GM19463 (cell line): ENCODE data around the gene ABCA1.
A peak's percentile ranks its signal among the peaks of the same experiment; 100 is the strongest.

Experiments
- ATAC-seq: cut with Tn5 transposase; IDR thresholded peaks from one replicate; pipeline ENCODE4 v1.9.1; 2021; ENCODE audit warnings: mild to moderate bottlenecking, moderate library complexity; ENCODE audit not compliant: unreplicated experiment

The ABCA1 gene

DNA sequence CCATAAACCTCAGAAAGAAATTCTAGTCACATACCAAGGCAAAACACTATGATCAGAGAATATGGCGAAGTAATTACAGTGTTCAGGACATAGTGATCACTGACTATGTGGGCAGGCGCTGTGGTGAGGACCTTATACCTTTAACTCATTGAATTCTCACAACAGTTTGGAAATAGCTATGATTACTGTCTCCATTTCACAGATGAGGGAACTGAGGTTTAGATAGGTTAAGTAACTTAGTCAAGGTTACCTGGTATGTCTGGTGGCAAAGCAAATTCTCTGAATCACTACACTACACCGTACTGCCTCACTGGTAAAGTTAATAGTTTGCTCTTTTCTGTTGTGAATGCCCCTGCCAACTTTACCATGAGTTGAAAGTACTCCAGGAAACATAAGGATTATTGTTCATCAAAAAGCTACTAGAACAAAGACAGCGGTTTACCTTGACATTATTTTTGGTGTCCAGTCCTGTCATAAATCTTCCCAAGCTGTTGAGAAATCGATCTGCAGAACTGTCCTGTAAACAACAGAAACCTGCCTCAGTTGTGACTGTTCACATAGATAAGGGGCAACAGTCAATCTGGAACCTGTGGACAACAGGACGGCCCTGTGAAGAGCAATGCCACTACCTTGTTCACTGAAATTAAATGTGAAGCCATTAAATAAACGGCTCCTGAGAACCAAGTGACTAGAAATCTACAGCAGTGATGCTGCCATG, 127.7 kb downstream of the ABCA1 start:
- ATAC-seq, result no peak

GRCh38 chr9:104798209-104798995, 129.6 kb downstream of the ABCA1 start:
- ATAC-seq, result no peak

GRCh38 chr9:104795857-104796256, 132.1 kb downstream of the ABCA1 start:
- no peak for ATAC-seq

DNA sequence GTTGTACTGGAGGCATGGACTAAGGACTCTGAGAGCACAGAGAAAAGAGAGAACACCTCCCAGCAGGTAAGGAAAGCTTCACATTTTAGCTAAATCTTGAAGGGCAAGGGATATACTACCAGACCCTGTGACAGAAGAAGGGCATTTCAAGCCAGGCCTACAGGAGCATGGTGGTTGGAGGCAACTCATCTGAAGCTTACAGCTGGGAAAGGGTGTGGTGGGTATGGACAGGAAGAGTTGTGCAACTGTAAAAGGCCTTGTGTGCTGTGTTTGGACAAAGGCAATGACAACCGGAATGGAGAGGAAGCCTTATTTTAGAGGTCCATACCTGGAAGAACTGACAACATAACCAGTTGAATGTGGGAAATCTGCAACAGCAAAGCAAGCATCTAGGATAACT, 132.9 kb downstream of the ABCA1 start:
- ATAC-seq, result no peak

GRCh38 chr9:104794070-104794469, 133.9 kb downstream of the ABCA1 start:
- ATAC-seq, result no peak

- no peak for ATAC-seq
Observed at GRCh38 chr9:104788251-104788650, 139.7 kb downstream of the ABCA1 start.

DNA sequence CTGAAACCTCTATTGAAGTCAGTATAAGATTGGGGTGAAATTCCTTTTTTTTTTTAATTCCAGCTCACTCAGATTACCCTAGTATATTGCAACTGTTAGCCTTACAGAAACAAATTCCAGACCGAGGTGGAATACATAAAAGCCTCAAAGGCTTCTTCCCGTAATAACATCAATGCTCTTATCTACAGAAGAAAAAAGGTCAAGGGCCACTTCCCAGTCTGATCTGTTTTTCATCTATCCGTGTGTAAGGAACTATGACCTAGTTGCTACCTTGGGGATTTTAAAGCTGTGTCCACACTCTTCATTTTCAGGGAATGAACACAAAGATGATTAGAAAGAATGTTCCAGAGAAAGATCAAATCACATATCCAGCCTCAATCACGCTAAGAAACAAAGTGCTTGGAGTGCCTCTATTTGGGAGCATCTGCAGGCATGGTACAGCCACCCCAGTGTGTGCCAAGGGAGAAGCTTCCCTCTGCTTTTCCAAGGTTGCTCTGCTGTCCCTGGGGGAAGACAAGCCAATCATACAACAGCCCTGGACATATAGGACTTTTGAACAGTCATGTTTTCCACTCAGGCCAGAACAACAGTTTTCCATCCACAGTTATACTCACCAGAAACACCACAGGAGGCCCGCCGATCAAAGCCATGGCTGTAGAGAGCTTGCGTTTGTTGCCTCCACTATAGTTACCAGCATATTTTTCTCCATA, 140.5 kb downstream of the ABCA1 start:
- no peak for ATAC-seq

DNA sequence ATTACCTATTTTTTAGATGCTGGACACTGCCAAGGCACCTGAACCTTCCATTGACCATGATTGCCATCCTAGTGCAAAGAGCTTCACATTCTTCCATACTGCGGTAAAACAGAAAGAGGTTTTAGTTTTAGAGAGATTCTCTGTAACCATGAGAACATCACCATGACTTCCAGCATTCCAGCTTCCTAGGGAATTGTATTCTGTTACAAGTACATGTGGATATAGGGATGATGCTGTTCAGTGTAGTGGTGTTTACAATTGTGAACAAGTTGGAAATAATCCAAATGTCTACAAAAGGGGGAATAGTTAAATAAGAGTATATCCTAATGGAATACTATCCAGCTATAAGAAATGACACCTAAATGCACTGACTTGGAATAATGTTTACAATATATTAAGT, 141.7 kb downstream of the ABCA1 start:
- ATAC-seq, result no peak

GRCh38 chr9:104784098-104784497, 143.9 kb downstream of the ABCA1 start:
- peak; percentile 79 for ATAC-seq

DNA sequence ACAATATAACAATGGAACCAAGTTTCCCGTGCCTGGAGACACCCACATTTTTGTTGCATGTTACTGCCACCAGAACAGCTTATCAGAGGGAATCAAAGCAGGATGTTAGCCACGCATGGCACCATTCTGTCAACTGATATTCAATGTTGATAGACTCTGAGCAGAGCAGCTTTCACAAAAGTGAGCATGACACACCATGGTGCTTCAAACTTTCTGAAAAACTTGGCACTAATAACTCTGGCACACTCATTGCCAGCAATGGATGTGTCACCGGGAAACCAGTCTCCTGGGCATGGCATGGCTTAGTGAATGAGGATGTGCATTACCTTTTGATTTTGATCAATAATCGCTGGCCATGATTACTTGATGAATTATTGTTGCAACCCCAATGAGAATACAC, 144.4 kb downstream of the ABCA1 start:
- no peak for ATAC-seq

GRCh38 chr9:104780796-104781395, 147.1 kb downstream of the ABCA1 start:
- ATAC-seq, result peak; percentile 33

GRCh38 chr9:104779946-104780535, 147.9 kb downstream of the ABCA1 start:
- no peak for ATAC-seq

DNA sequence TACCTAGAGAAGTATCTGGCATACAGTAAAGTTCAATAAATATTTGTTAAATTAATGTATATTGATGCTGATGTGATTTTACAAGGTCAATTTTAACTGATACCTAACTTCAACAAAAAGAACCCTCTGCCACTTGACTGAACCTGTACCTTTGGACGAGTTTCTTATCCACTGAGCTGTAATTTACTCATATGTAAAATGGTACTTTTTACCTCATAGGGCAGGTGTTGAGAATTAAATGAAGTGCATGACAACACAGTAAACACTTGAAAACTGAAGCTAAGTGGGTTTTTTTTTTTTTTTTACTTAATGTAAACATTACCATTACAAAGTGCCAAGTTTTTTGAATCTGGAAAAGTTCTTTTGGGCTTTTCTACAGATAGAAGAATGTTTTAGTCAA, 148.6 kb downstream of the ABCA1 start:
- ATAC-seq, result no peak

GRCh38 chr9:104778802-104779201, 149.2 kb downstream of the ABCA1 start:
- ATAC-seq, result no peak

GRCh38 chr9:104776797-104777196, 151.2 kb downstream of the ABCA1 start:
- ATAC-seq, result no peak

DNA sequence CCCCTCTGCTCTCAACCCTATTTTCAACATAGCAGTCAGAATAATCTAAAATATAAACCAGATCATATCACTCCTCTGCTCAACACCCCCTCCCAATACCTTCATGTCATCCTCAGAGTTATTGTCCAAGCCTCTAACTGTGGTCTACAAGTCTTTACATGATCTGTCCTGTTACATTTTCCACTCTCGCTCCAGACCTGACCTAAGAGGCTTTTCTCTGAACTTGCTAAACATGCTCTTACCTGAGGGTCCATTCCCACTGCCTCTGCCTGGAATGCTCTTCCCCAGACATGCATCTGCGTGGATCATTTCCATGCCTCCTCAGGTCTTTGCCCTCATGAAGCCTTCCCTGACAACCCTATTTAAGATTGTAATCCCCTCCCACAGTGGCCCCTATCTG, 152.0 kb downstream of the ABCA1 start:
- no peak for ATAC-seq

- ATAC-seq, result peak; percentile 55
Observed at GRCh38 chr9:104775574-104775936, 152.4 kb downstream of the ABCA1 start.

DNA sequence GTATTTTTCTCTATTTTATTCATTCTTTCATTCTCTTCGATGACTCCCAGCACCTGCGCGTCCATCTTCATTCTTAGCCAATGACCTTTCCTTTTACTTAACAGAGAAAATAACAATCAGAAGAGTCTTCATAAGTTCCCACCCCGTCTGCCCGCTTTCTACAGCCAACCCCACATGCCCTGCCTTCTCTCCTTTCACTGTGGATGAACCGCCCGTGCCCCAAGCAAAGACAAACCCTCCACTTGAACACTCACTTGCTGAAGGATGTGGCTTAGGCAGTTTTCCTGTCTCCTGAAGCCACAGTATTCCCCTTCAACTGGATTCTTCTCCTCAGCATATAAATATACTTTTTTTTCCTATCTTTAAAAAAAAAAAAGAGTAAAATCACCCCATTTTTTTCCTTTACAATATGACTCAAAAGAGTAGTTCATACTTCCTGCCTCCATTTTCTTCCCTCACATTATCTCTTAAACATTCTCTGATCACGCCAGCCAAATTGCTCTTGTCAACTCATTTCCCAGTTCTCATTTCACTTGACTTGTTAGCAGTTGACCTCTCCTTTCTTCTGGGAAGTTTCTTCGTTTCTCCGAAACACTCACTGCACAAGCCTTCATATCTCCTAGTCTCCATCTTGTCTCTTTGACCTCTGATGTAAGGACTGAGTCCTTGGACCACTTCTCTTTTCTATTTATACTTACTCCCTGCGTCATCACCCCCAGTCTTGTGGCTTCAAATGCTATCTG, 153.0 kb downstream of the ABCA1 start:
- ATAC-seq, result peak; percentile 84

DNA sequence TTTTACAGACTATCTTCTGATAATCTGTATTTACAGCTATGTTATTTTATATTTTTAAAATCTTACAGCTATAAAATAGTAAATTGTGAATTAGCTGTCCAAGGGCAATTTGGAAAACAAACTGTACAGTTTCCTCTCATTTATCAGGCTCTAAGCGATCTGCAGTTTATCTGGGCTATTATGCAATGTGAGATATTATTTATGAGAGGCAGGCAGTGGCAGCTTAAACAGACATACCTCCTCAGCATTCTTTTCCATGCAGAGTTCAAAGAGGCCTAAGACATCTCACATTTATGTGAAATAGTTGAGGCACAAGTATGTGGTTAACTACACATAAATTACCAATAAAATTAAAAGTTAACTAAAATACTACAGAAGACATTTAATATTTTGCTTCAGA, 153.8 kb downstream of the ABCA1 start:
- ATAC-seq, result no peak

GRCh38 chr9:104772714-104773510, 155.0 kb downstream of the ABCA1 start:
- ATAC-seq, result peak; percentile 28
